ENCODE measurements around the gene PRR23B.

The PRR23B gene

DNA sequence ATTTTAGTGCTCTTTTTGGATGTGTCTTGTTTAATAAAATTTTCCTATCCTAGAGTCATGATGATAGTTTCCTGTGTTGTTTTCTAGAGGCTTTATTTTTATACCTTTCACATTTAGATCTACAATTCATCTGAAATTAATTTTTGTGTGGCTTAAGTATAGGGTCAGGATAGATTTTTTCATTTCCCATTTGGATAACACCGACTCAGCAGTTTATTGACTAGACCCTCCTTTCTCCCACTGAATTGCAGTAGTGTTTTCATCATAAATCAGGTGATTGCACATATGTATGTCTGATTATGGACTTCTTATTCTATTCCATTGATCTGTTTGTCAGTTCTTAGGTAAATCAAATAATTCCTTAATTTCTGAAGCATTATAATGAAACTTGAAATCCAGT lies 25.0 kb downstream of the PRR23B start:
- TF ChIP-seq, protein P1, sequence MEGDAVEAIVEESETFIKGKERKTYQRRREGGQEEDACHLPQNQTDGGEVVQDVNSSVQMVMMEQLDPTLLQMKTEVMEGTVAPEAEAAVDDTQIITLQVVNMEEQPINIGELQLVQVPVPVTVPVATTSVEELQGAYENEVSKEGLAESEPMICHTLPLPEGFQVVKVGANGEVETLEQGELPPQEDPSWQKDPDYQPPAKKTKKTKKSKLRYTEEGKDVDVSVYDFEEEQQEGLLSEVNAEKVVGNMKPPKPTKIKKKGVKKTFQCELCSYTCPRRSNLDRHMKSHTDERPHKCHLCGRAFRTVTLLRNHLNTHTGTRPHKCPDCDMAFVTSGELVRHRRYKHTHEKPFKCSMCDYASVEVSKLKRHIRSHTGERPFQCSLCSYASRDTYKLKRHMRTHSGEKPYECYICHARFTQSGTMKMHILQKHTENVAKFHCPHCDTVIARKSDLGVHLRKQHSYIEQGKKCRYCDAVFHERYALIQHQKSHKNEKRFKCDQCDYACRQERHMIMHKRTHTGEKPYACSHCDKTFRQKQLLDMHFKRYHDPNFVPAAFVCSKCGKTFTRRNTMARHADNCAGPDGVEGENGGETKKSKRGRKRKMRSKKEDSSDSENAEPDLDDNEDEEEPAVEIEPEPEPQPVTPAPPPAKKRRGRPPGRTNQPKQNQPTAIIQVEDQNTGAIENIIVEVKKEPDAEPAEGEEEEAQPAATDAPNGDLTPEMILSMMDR (IDR thresholded peaks at IDR 0.05; ENCODE audit: low read depth, low read length) = no peak
- DNase-seq (ENCODE audit: extremely low read depth, low read depth) = no peak

DNA sequence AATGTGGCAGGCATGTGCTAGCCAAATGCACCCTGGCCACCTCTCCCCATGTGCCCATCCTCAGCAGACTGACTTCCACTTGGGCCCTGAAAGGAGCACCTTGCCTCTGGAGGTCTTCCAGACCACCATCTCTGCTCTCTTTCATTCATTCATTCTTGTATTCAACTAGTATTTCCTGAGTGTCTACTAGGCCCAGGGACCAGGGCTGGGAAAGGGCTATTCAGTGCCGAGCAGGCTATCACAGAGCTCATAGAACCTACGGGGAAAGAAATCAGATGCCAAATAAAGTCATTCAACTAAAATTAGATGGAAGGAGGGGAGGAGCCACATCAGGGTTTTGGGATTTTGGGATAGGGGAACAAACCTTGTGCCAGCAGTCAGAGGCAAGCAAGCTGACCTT lies 33.5 kb downstream of the PRR23B start:
- no peak for DNase-seq (ENCODE audit: extremely low read depth, low read depth)
- TF ChIP-seq, protein P1 (IDR thresholded peaks at IDR 0.05; ENCODE audit: low read depth, low read length) = no peak

DNA sequence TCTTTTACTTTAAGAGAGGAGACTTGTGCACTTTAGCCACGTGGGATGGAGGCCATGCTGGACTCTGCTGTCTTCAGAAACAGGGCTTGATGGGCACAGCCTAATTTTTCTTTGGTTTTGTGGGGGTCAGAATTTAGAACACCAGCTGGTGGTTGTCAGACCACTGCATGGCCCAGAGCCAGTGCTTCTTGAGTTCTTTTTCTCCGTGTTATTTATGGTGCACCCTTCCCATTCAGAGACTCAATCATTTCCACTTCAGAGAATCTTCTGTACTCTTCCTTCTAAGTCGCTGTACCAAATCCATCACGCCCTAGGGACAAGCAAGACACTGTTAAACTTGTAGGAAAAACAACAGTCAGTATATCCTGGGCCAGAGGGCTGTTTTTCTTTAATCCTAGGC lies 34.8 kb downstream of the PRR23B start:
- TF ChIP-seq, protein P1 (IDR thresholded peaks at IDR 0.05; ENCODE audit: low read depth, low read length) = no peak
- no peak for DNase-seq (ENCODE audit: extremely low read depth, low read depth)

DNA sequence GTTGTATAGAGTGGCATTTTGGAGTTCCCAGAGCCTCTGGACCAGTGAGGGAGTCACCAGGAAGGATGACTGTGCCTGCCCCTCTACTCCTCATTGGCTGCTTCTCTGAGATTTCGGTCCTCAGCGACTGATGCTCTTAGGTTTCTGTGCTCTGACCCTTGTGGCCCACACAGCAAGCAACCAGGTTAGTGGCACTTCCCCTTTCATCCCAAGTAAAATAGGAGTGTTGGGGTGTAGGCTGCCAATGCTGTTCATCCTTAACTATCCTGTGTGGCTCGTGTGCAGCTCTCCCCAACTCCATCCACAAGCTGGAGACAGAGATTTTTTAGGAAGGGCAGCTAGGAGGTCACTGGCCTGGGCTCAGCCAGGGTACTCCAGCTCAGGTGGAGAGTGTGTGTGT lies 35.9 kb downstream of the PRR23B start:
- DNase-seq (ENCODE audit: extremely low read depth, low read depth) = no peak
- TF ChIP-seq, protein P1 (IDR thresholded peaks at IDR 0.05; ENCODE audit: low read depth, low read length) = no peak

DNA sequence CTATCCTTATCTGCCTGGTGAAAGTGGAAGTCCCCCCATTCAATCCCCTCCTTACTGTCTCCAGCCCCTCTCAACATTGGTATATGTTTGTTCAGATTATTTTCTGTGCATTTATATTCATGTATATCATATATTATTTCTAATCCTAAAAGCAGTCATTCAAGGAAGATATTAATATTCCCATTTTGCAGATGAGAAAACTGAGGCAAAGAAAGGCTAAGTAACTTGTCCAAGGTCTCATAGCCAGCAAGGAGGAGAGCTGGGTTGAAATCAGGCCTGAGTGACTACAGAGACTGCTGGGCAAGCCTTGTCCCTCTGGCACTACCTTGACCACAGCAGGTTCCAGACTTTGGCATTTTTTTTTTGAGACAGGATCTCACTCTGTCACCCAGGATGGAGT lies 44.7 kb downstream of the PRR23B start:
- TF ChIP-seq, protein P1 (IDR thresholded peaks at IDR 0.05; ENCODE audit: low read depth, low read length) = no peak
- DNase-seq (ENCODE audit: extremely low read depth, low read depth) = no peak

DNA sequence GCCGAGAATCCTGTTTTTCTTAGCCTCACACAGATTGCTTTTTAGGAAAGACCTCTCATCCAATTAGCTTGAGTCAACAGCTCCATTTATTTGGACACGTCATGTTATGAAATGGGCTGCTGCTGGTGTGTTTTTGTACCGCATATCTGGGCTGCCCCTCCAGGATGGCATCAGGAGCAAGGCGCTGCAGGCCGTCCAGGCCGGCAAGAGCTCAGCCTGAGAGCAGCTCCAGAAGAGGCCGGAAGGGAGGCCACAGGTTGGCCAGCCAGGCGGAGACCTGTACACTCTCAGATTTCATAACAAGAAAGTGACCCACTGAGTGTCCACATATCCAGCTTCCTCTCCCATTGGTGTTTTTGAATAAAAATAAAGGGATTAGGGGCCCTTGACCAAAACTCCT lies 45.4 kb downstream of the PRR23B start:
- DNase-seq (ENCODE audit: extremely low read depth, low read depth) = no peak
- TF ChIP-seq, protein P1 (IDR thresholded peaks at IDR 0.05; ENCODE audit: low read depth, low read length) = no peak

DNA sequence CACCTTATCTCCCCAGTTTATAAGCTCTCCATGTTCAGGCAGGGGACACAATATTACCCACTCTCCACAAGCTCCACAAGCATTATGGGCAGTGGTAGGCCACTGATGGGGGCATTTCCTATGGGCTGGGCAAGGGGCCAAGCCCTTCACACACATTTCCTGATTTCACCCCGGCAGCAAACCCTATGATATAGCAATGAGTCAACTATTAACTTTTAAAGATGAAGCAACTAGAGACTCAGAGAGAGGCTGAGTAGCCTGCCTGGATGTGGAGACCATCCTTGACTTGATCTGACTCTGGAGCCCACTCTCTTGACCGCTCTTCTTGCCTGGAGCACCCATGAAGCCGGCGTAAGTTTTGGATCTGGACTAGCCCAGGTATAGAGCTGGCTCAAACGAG lies 46.3 kb downstream of the PRR23B start:
- TF ChIP-seq, protein P1 (IDR thresholded peaks at IDR 0.05; ENCODE audit: low read depth, low read length) = no peak
- DNase-seq (ENCODE audit: extremely low read depth, low read depth) = no peak

Data from AG09319 (cell line).